ENCODE measurements around the gene TELO2.

- TF ChIP-seq CTCF (IDR thresholded peaks at IDR 0.05) (no peak), POLR2A (IDR thresholded peaks at IDR 0.05) (no peak)
Observed at GRCh38 chr16:1453316-1453715, 39.8 kb upstream of the TELO2 start.
